ENCODE measurements around the gene TAGLN2. TPM values are rescaled to one million over a fixed set of nuclear protein-coding genes. Genes with fewer than 3 reads are reported as not detected.
A peak's percentile ranks its signal among the peaks of the same experiment; 100 is the strongest.

Gene TAGLN2
- 100 to 1,000 TPM; 239 to 375 TPM for total RNA-seq

DNA sequence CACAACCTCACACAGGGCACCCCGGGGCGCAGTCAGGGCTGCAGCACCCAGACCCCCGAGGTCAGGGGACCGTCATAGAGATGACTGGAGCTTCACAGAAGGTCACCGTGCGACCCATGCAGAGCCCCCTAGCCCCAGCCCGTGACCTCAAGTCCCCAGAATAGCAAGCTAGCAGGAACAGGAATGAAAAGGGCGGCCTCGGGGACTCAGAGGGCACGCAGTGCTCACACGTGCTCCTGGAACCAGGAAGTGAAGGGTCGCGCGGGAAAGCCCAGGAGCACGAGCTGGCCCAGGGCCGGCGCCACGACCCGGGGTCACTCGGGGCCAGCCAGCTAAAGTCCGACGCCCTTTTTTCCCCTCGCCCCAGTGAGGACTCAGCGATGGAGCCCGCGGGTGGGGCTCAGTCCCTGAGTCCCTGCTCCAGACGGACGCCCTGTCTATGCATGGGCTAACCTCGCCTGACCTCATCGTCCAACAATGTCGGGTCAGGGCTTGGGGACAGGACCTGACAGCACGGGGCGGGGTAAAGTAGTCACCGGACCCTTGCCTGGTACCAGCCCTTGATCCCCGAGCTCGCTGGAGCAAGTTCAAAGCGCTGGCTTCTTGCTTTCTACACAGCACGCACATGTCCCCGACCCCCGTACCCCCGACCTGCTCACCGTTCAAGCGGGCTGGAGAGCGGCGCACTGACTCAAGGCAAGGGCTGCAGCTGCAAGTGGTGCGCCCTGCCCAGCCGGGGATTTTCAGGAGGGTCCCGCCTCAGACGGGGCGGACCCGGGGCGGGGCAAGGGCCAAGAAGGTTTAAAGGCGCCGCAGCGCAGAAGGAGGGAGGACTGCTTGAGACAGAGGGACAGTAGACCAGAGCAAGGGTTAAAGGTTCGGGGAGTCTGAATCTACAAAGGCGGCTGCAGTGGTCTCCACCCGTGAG is at the start of gene TAGLN2:
Gene TAGLN2, minus strand, starts transcription at position 717 of the 928 bp plus-strand sequence. CDS start 4,998 bp downstream, outside the sequence.
- Mint-ChIP-seq H3K4me1 (ENCODE audit: low read depth in 2 of 2) (peaks cover 54 to 62% of the 10 kb centered on the region in 2 donors), H3K4me3 (peak within 1 kb of the TSS; percentile 93), H3K36me3 (peaks cover 6% of the 10 kb centered on the region)

GRCh38 chr1:159974350-159974965 is 49.2 kb upstream of the TAGLN2 start:
- no peaks in the 10 kb centered on the region for H3K4me1 Mint-ChIP-seq (ENCODE audit: low read depth in 2 of 2)
- peaks cover 20 to 21% of the 10 kb centered on the region in 2 donors for H3K27me3 Mint-ChIP-seq
- H3K4me3 Mint-ChIP-seq: no peak overlapping the region
- H3K27ac Mint-ChIP-seq: no peak overlapping the region
- H3K36me3 Mint-ChIP-seq: no peaks in the 10 kb centered on the region
- no peaks in the 10 kb centered on the region for H3K9me3 Mint-ChIP-seq
- DNase-seq (ENCODE audit: low spot score) (no peak), ATAC-seq (no peak)

More for the DNA sequence above, at the start of gene TAGLN2:
- ATAC-seq (peak; percentile 85 to 88), DNase-seq (ENCODE audit: low spot score) (peak; percentile 91)
- Mint-ChIP-seq H3K9me3 (no peaks in the 10 kb centered on the region), H3K27me3 (no peaks in the 10 kb centered on the region), H3K27ac (peak within 1 kb of the TSS; percentile 89 to 95)

DNA sequence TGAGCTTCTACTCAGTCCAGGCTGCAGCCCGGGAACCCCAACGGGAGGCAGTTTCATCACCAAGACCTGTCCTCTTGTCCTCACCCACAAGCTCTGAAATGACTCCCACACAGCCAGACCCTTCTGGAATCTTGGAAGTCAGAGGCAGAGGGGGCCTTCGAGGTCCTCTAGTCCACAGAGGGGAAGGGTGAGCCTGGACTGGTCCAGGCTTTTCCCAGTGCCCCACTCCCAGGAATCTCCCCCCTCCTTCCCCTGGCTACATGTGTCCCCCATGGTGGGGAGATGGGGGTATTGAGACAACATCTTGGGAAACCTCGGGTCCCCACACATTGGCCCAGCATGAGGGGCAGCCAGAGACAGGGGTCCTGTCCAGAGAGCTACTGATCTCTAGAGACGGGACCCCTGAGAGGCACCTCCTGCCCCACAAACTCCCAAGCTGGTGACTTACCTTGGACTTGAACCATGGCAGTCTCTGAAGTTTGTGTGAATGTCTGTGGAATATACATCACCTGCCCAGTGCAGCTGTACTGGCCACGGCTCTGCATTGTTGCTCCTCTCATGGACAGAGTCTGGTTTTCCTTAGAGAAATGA is 48.1 kb upstream of the TAGLN2 start:
- ATAC-seq: peak; percentile 15 to 41
- no peaks in the 10 kb centered on the region for H3K9me3 Mint-ChIP-seq
- no peak overlapping the region for H3K27ac Mint-ChIP-seq
- no peak for DNase-seq (ENCODE audit: low spot score)
- no peak overlapping the region for H3K4me3 Mint-ChIP-seq
- H3K36me3 Mint-ChIP-seq: no peaks in the 10 kb centered on the region
- no peaks in the 10 kb centered on the region for H3K4me1 Mint-ChIP-seq (ENCODE audit: low read depth in 2 of 2)
- peaks cover 18 to 19% of the 10 kb centered on the region in 2 donors for H3K27me3 Mint-ChIP-seq

GRCh38 chr1:159972443-159973205 is 47.3 kb upstream of the TAGLN2 start:
- peaks cover 24 to 26% of the 10 kb centered on the region in 2 donors for H3K27me3 Mint-ChIP-seq
- H3K4me1 Mint-ChIP-seq (ENCODE audit: low read depth in 2 of 2): no peaks in the 10 kb centered on the region
- no peak overlapping the region for H3K4me3 Mint-ChIP-seq
- no peak overlapping the region for H3K27ac Mint-ChIP-seq
- ATAC-seq: peak; percentile 37 to 38
- DNase-seq (ENCODE audit: low spot score): no peak
- no peaks in the 10 kb centered on the region for H3K36me3 Mint-ChIP-seq
- no peaks in the 10 kb centered on the region for H3K9me3 Mint-ChIP-seq

GRCh38 chr1:159970932-159971342 is 45.6 kb upstream of the TAGLN2 start:
- no peaks in the 10 kb centered on the region for H3K9me3 Mint-ChIP-seq
- H3K27ac Mint-ChIP-seq: no peak overlapping the region

DNA sequence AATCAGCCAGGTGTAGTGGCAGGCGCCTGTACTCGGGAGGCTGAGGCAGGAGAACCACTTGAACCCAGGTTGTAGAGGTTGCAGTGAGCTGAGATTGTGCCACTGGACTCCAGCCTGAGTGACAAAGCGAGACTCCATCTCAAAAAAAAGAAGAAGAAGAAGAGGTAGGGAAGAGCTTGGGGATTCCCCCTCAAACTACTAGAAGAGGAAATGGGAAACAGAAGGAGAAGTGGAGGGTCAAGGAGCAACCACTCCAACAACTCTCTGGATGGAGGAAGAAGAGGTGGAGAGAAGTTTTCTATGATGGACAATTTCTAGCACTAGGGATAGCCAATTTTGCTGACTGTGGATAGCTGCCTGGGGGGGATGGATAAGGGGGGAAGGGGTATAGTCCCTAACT is 43.6 kb upstream of the TAGLN2 start:
- Mint-ChIP-seq H3K4me3 (no peak overlapping the region), H3K27ac (no peak overlapping the region), H3K4me1 (ENCODE audit: low read depth in 2 of 2) (no peaks in the 10 kb centered on the region), H3K9me3 (no peaks in the 10 kb centered on the region), H3K27me3 (peaks cover 30 to 55% of the 10 kb centered on the region in 2 donors), H3K36me3 (no peaks in the 10 kb centered on the region)
- ATAC-seq: no peak
- no peak for DNase-seq (ENCODE audit: low spot score)

More at GRCh38 chr1:159970932-159971342, 45.6 kb upstream of the TAGLN2 start:
- Mint-ChIP-seq H3K36me3 (no peaks in the 10 kb centered on the region), H3K27me3 (peaks cover 22 to 41% of the 10 kb centered on the region in 2 donors), H3K4me1 (ENCODE audit: low read depth in 2 of 2) (no peaks in the 10 kb centered on the region), H3K4me3 (no peak overlapping the region)
- DNase-seq (ENCODE audit: low spot score) (no peak), ATAC-seq (no peak)

- ATAC-seq (no peak), DNase-seq (ENCODE audit: low spot score) (no peak)
- H3K9me3 Mint-ChIP-seq: no peaks in the 10 kb centered on the region
- H3K4me1 Mint-ChIP-seq (ENCODE audit: low read depth in 2 of 2): no peaks in the 10 kb centered on the region
- no peak overlapping the region for H3K4me3 Mint-ChIP-seq
- no peak overlapping the region for H3K27ac Mint-ChIP-seq
- H3K27me3 Mint-ChIP-seq: peaks cover 29 to 46% of the 10 kb centered on the region in 2 donors
- no peaks in the 10 kb centered on the region for H3K36me3 Mint-ChIP-seq
Measured at GRCh38 chr1:159965263-159965662, 40.0 kb upstream of the TAGLN2 start.

DNA sequence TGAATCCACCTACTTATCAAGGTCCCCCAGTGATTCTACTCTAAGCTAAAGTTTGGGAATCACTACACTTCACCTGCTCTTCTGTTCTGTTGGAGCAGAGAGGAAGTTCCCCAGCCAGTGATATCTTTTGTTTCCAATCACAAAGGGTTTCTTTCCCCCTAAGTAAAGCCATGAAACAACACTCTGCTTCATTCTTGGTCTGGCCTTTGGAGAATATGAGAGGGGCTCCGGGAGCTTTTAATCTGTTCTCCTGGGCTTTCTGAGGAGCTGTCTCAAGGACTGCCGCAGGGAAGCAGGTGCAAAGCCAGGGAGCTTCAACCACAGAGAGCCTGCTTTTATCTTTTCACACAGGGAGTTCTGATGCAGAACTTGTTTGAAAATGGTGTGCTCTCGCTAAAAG is 38.8 kb upstream of the TAGLN2 start:
- H3K4me1 Mint-ChIP-seq (ENCODE audit: low read depth in 2 of 2): peaks cover 2 to 6% of the 10 kb centered on the region in 2 donors
- ATAC-seq (no peak), DNase-seq (ENCODE audit: low spot score) (no peak)
- H3K9me3 Mint-ChIP-seq: no peaks in the 10 kb centered on the region
- no peaks in the 10 kb centered on the region for H3K36me3 Mint-ChIP-seq
- H3K4me3 Mint-ChIP-seq: no peak overlapping the region
- H3K27me3 Mint-ChIP-seq: peaks cover 34 to 44% of the 10 kb centered on the region in 2 donors
- no peak overlapping the region for H3K27ac Mint-ChIP-seq

DNA sequence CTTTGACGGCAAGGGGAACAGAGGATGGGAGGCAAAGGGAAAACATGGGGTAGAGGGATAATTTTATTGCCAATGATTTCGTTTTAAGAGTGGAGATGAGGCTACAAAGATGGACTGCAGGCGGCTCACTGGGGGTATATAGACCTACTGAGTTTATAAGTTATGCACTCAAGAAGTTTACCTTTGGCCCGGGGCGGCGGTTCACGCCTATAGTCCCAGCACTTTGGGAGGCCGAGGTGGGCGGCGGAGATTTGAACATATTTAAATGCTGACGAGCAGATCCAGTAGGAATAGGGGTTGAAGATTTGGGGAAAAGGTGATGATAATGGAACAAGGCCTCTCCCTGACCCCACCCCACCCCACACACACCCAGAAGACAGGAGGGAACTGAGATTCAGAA is 36.9 kb upstream of the TAGLN2 start:
- no peaks in the 10 kb centered on the region for H3K9me3 Mint-ChIP-seq
- H3K27ac Mint-ChIP-seq: no peak overlapping the region
- no peak for DNase-seq (ENCODE audit: low spot score)
- peaks cover 25 to 29% of the 10 kb centered on the region in 2 donors for H3K27me3 Mint-ChIP-seq
- H3K36me3 Mint-ChIP-seq: no peaks in the 10 kb centered on the region
- H3K4me1 Mint-ChIP-seq (ENCODE audit: low read depth in 2 of 2): peaks cover 7 to 11% of the 10 kb centered on the region in 2 donors
- no peak overlapping the region for H3K4me3 Mint-ChIP-seq
- ATAC-seq: no peak

- Mint-ChIP-seq H3K4me3 (no peak overlapping the region), H3K27me3 (peaks cover 21 to 25% of the 10 kb centered on the region in 2 donors), H3K27ac (no peak overlapping the region), H3K9me3 (no peaks in the 10 kb centered on the region), H3K36me3 (no peaks in the 10 kb centered on the region), H3K4me1 (ENCODE audit: low read depth in 2 of 2) (peaks cover 7 to 11% of the 10 kb centered on the region in 2 donors)
- DNase-seq (ENCODE audit: low spot score) (no peak), ATAC-seq (no peak)
Measured at GRCh38 chr1:159961636-159962035, 36.3 kb upstream of the TAGLN2 start.

DNA sequence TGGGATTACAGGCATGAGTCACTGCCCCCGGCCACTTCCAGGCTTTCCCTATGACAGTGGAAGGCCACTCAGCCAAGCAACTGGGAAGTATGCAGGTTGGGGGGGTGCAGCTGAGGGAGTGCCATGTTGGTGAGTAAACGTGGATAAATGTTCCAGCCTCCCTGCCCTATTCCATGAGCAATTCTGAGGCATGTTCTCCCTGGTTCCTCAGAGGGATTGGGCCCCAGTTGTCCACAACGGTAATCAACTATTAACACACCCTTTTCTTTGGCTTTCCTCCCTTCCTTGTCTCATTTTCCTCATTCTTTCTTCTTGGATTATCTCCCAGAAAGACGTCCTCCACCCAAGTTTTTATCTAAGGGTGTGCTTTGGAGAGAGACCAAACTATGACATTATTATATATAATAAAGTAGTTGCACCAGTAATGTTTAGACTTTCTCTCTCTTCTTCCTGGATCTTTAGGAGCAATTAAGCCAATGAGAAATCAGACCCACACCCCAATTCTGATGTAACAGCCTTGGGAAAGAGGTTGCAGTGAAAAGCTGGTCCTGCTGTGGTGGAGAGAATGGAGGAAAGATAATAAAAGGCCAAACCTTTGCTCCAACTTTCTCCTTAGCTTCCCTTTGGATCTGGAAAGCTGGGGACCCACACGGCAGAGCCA is 35.5 kb upstream of the TAGLN2 start:
- Mint-ChIP-seq H3K27ac (no peak overlapping the region), H3K36me3 (no peaks in the 10 kb centered on the region), H3K4me1 (ENCODE audit: low read depth in 2 of 2) (peaks cover 7 to 11% of the 10 kb centered on the region in 2 donors), H3K27me3 (peaks cover 21 to 22% of the 10 kb centered on the region in 2 donors), H3K4me3 (no peak overlapping the region), H3K9me3 (no peaks in the 10 kb centered on the region)
- ATAC-seq (no peak), DNase-seq (ENCODE audit: low spot score) (no peak)

- H3K9me3 Mint-ChIP-seq: no peaks in the 10 kb centered on the region
- no peaks in the 10 kb centered on the region for H3K36me3 Mint-ChIP-seq
- H3K4me3 Mint-ChIP-seq: peak overlapping the region; percentile 49
- DNase-seq (ENCODE audit: low spot score): no peak
- peak in 1 of 2 donors; percentile 20 for ATAC-seq
- H3K27me3 Mint-ChIP-seq: peaks cover 18 to 21% of the 10 kb centered on the region in 2 donors
- H3K4me1 Mint-ChIP-seq (ENCODE audit: low read depth in 2 of 2): peaks cover 7 to 11% of the 10 kb centered on the region in 2 donors
- no peak overlapping the region for H3K27ac Mint-ChIP-seq
Measured at GRCh38 chr1:159959451-159959850, 34.1 kb upstream of the TAGLN2 start.

Data from natural killer cell treated with Interleukin-12 subunit alpha and Interleukin-12 subunit beta and Interleukin-15 and Interleukin-18, amount 100 ng/mL, for 72 hours (primary cell).